ENCODE results near the gene GATAD2A. TPM values are rescaled to one million over a fixed set of nuclear protein-coding genes. Genes with fewer than 3 reads are reported as not detected.

The GATAD2A gene
- total RNA-seq, 1 experiment from 2014 or later = 31.3 TPM

DNA sequence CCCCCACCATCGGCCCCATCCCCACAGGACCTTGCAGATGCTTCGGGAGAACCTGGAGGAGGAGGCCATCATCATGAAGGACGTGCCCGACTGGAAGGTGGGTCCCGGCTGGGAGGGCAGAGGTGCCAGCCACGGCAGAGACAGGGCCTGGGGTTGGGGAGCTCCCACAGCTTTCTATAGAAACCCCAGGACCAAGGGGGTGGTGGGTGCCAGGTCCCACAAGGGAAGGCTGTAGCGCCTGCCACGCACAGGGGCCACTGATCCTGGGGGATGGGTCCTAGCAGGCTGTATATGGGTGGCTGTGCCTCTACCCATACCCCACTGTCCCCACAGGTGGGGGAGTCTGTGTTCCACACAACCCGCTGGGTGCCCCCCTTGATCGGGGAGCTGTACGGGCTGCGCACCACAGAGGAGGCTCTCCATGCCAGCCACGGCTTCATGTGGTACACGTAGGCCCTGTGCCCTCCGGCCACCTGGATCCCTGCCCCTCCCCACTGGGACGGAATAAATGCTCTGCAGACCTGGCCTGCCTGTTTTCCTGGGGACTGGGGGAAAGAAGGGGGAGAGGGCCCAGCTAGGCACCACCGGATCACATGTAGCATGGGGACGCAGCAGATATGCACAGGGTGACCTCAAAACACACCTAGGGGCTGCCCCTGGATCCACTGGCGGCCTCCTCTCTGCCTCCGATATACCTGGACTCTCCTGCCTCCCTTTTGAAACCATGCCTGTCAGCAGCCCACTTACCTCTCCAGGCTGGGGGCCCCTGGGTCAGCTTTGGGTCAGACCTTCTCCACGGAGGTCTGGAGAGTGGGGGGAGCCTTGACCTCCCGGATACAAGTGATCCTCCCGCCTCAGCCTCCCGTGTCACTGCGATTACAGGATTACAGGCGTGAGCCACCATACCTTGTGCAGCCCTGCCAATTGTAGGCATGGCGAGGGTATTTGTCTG, 122.5 kb downstream of the GATAD2A start:
- DNase-seq (ENCODE audit: extremely low read depth, low read depth) = no peak

DNA sequence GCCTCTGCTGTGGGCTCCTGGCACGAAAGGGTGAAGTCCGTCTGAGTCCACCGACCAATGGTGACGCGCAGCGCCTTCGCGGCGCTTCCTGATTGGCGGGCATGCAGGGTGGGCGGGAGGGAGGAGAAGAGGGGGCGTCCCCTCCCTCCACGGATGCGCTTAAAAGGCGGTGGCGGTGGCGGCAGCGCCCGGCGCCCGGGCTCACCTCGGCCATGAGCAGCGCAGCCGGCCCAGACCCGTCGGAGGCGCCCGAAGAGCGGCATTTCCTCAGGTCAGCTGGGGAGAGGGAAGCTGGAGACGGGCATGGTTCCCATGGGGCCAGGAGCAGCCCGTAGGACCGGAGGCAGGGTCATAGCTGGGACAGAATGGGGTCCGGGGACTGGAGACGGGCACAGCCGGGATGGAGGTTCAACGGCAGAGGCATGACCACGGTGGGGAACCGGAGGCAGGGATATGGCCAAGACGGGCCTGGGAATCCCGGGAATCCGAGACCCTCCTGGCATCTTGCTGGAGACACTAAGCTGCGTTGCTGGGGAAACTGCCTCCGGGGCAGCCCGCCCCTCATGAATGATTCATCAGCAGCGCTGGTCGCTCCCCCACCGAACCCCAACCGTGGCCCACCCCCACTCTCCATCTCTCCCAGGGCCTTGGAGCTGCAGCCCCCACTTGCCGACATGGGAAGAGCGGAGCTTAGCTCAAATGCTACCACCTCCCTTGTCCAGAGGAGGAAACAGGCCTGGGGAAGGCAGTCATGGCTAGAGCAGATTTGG, 123.4 kb downstream of the GATAD2A start, which contains the start of gene YJEFN3:
YJEFN3 (plus strand) TSS at position 191 of the 770 bp plus-strand sequence; CDS start at position 213, 22 bp downstream.
- DNase-seq (ENCODE audit: extremely low read depth, low read depth) = no peak

DNA sequence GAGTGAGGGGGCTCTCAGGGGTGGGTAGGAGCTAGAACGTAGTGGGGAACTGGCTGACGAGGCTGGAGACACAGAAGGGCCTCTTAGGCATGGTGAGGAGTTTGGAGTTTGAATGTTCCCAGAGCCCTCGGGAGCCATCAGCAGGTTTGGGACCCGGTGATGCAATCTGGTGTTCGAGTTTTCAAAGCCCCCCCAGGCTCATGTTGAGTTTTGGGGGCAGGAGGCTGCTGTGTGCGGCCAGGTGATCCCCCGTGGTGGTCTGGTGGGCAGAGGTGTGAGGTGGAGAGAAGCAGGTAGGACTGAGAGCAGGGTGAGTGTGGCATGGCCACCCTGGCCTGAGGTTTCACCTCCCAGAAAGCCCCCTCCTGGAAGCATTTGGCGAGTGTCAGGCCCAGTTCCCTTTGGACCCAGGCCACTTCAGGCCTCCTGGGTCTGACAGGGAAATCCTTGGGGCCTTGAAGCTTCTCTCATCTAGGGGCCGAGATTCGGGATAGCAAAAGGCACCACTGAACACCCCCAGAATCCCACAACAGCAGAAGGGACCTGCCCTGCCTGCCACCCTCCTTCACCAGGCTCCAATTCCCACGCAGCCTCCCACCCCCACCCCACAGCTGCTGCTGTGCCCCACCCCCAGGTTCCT, 124.4 kb downstream of the GATAD2A start:
- DNase-seq (ENCODE audit: extremely low read depth, low read depth) = no peak

DNA sequence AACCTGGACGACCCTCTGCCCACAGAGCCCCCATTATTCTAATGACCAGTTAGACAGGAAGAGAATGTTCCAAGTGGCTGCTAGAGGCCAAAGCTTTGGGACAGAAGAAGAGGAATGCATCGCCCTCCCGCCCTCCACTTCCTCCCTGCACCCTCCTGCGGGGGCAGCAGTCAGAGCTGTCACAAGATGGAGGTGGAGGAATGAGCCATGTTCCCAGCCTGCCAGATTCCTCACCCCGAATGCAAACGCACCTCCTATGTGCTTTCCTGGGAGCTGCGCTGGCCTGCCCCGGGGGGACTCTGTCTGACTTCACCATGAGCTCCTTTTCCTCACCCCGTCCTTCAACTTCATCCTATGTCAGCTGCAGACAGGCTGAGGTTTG, 124.9 kb downstream of the GATAD2A start:
- DNase-seq (ENCODE audit: extremely low read depth, low read depth) = no peak

DNA sequence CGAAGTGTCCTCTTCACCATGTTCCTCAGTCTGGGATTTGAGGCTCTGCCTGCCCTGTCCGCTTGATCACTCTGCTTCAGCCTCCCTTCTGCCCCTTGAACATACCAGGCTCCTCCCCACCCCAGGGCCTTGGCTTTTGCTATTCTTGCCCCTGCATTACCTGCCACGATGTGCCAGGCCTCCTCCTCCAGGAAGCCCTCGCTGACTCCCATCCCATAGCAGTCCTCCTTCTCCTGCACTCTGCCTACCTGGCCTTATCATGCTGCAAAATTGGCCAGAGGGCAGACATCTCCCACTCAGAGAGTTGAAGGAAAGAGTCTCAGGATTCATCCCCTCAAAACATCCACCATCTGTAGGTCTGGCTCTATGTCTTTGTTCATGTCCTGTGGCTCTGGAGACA, 125.4 kb downstream of the GATAD2A start:
- no peak for DNase-seq (ENCODE audit: extremely low read depth, low read depth)

DNA sequence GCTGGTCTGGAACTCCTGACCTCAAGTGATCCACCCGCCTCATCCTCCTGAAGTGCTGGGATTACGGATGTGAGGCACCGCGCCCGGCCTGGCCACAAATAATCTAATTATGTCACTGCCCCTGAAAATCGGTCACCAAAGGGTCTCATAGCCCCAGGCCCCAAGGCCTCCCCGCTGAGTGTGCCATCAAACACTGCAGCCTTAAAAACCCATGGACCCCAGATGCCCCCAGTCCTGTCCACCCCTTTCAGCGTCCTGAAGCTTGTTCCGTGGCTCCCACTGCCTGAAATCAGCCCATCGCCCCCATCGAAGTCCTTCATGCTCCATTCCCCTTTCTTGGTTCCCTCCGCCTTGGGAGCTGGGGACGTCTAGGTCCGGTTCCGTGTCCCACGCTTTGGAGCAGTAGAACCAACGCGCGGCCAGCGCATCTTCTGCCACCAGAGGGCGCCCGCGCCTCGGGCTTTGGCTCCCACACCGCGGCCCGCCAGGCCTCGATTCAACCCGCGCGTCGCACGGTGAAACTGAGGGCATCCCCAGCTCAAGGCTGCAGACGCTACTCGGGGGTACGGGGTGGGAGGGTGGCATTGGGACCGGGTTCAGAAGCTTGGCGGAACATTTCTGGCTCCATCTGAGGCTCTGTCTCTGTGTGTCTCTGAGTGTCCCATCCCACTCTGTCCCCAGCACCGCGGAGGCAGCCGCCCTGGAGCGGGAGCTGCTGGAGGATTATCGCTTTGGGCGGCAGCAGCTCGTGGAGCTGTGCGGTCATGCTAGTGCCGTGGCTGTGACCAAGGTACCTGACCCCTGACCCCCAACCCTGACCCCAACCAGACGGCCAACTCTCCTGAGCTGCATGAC, 126.7 kb downstream of the GATAD2A start:
- peak; percentile 48 for DNase-seq (ENCODE audit: extremely low read depth, low read depth)

DNA sequence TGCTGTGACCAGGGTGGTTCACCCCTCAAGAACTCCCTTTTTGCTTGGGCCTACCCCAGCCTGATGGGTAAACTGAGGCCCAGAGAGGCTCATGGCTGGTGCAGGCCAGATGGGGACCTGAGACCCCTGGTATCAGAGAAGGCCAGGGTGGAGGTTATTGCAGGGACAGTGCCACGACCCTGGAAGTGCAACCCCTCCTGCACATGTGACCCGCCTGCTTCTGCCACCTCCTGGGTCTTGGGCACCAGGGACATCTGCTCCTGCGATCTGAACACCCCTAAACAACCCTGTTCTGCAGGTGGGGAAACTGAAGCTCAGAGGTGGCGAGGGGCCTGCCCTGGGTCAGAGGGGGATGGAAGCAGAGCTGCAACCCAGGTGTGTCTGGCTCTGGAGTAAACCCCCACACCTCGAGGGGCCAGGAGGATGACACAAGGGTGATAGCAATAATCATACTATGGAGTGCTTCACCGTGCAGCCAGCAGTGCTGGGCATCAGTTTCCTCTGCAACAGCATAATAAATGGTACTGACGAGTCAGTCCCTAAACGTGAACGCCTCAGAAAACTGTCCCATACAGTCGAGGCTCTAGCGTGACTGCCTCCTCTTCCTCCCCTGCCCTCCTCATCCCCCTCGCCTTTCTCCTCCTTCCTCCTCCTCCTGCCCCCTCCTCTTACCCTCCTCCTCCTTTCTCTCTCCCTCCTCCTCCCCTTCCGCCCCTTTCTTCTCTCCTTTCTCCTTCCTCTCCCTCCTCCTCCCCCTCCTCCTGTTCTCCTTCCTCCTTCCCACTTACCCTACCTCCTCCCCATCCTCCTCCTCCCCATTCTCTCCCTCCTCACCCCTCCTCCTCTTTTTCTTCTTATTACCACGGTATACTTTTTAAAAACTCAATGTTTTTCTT, 127.6 kb downstream of the GATAD2A start:
- DNase-seq (ENCODE audit: extremely low read depth, low read depth) = no peak

DNA sequence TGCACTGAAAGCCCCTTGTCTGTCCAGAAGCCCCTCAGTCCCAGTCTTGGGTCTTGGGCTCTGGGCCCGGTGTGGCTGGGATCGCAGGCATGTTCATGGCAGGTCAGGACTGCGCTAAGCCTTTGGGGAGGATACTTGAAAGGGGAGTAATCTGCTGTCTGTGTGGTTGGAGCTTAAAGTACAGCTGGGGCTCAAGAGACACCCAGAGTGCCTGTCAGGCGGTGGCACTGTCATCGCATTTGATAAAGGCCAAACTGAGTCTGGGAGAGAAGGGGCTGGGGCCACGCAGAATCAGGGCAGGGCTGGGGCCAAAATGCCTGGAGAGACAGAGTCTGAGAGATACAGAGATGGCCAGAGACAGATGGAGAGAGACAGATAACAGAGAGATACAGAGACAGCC, 128.4 kb downstream of the GATAD2A start:
- DNase-seq (ENCODE audit: extremely low read depth, low read depth) = no peak

DNA sequence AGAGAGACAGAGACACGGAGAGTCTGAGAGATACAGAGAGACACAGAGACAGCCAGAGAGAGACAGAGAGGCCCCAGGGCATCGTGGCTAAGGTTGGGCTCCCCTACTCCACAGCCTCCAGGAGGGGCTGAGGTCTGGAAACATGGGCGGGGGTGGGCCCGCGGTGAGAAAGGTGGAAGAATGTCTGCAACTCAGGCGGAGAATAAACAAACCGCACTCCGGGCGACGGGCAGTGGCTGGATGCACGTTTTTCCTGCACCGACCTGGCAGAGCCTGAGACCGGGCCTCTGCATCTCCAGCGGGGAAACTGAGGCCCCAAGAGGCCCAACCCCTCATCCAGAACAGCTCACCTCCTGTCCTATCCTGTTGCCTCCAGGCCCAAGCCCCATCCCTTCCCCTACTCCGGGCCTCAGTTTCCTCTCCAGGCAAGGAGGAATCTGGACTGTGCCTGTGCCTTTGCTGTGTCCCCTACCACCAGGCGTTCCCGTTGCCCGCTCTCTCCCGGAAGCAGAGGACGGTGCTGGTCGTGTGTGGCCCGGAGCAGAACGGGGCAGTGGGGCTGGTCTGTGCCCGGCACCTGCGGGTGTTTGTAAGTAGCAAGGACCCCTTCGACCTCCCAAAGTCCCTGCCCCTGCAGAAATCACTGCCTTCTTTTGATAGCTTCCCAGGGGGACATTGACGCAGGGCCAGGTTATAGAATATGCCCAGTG, 129.2 kb downstream of the GATAD2A start:
- no peak for DNase-seq (ENCODE audit: extremely low read depth, low read depth)

DNA sequence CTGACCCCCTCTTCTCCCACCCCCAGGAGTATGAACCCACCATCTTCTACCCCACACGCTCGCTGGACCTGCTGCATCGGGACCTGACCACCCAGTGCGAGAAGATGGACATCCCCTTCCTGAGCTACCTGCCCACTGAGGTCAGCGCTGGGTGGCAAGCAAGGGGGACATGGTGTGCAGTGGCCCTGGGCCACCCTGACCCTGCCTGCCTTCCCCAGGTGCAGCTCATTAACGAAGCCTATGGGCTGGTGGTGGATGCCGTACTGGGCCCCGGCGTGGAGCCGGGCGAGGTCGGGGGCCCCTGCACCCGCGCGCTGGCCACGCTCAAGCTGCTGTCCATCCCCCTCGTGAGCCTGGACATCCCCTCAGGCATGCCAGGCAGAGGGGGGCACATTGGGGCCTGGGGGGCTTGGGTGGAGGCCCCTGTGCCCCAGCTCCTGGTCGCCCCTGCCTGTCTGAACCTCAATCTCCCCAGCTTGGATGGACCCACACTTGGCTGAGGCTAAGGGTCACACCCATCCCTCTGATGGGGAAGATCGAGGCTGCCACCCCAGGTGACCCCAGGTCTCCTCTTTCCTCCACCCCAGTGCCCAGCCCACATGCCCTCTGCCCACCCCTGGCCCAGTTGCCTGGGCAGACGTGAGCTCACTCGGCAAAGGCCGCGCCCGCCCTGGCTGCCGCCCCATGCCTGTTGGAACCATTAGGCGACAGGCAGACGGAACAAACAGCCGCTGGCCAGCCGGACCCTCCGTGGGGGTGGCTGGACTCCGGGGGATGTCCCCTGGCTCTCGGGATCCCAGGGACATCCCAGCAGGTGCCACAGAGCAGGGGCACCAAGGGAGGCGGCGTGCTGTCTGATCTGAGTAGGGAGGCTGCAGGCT, 130.1 kb downstream of the GATAD2A start:
- DNase-seq (ENCODE audit: extremely low read depth, low read depth) = no peak

DNA sequence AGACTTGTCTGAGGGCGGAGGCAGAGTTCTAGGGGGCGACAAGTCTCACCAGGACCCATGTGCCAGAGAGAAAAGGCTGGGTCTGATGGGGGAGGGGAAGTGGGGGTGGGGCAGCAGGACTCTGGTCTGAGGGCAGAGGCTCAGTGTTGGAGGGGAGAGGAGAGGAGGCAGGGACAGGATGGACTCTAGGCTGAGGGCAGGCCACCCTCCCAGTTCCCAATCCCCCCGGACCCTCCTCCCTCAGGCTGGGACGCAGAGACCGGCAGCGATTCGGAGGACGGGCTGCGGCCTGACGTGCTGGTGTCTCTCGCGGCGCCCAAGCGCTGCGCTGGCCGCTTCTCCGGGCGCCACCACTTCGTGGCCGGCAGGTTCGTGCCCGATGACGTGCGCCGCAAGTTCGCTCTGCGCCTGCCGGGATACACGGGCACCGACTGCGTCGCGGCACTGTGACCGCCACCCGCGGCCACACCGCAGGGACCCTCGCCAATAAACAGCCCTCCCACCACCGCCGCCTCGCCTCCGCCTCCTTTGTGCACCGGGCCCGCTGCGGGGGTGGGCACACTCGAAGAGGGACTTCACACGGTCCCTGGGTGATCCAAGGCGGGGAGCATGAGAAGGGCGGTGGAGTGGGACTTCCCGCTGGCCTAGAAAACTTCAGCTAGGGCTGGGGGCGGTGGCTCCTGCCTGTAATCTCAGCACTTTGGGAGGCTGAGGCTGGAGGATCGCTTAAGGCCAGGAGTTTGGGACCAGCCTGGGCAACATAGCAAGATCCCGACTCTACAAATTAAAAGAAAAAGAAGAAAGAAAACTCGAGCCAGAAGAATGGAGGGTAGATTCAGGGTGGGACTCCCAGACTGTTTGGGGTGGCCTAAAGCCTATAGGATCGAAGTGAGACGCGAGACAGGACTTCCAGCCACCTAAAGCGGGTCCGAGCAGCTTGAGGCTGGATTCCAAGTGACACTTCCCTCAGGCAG, 131.9 kb downstream of the GATAD2A start:
- no peak for DNase-seq (ENCODE audit: extremely low read depth, low read depth)

DNA sequence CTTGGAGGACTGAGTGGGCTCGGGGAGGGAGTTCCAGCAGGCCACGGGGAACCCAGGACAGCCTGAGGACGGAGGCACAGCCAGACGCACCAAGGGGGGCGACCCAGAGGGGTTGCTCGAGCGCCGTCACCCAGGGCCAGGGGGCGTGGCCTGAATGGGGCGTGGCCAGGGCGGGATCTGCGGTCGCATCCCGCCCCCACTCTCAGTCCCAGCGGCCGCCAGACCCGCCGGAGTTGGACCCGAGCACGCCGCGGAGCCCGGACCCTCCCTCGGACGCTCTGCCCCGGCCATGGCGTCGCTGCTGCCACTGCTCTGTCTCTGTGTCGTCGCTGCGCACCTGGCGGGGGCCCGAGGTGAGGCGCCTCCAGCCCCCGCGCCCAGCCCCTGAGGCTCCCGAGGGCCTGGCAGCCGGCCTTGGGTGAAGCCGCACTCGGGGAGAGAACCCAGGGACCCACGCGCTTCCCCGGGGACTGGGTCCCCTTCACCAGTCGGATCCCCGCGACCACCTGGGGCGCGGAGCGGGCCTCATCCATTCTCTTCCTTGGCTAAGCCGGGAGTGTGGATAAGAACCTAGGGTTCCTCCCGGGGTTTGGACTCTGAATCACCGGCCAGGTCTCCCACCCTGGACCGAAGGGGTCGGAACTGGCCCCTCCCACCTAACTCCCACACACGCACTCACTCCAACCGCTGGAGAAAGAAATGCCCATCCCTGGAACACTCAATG, 132.7 kb downstream of the GATAD2A start, which contains the start of gene CILP2:
CILP2 (plus strand) TSS at position 205 of the 724 bp plus-strand sequence; CDS start at position 290, 85 bp downstream.
- DNase-seq (ENCODE audit: extremely low read depth, low read depth) = no peak

DNA sequence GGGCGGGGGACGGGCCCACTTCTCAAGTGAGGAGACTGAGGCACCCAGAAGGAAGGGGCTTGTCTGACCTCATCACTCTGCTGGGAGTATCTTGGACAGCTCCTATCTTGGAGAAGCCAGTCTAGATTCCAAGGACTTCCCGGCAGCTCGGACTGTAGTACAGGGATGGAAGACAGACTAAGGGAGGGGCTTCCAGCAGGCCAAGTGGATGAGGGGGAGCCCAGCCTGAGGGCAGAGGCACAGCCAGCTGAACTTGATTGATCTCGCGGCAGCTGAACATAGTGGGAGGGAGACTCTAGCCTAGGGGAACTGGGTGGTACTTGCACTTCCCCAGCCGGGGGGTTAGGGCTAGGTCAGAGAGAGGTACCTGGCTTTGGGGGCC, 133.3 kb downstream of the GATAD2A start:
- DNase-seq (ENCODE audit: extremely low read depth, low read depth) = no peak

DNA sequence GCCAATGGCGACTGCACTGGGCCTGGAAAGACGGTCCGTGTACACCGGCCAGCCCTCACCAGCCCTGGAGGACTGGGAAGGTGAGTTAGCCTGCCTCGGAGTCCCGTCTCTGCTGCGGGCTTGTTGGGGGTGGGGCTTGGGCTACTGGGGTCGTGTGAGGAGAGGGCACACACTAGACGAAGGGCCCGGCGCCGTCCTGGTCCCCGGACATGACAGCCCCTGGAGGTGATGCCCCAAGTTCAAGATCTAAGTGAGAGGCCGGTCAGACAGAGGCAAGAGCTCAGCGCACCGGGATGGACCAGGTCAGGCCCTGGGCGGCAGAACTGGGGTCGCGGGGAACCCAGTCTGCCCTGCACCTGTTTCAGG, 134.2 kb downstream of the GATAD2A start:
- DNase-seq (ENCODE audit: extremely low read depth, low read depth) = no peak

DNA sequence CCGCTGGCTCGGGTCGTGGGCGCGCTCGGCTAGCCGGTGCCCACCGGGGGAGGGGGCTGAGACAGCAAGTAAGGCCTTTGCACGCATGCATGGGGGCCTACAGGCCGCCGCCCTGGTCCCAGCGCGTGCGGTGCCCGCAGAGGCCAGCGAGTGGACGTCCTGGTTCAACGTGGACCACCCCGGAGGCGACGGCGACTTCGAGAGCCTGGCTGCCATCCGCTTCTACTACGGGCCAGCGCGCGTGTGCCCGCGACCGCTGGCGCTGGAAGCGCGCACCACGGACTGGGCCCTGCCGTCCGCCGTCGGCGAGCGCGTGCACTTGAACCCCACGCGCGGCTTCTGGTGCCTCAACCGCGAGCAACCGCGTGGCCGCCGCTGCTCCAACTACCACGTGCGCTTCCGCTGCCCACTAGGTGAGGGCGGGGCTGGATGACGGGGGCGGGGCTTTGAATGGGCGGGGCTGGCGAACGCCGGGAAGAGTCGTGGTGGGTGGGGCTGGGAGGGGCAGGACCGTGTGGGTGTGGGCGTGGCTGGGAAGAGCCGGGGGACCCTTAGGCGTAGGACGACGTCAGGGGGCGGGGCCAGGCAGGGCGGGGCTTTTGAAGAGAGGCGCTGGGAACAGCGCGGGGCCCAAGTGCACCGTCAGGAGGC, 134.7 kb downstream of the GATAD2A start:
- DNase-seq (ENCODE audit: extremely low read depth, low read depth) = no peak

All from NCI-H460 (cell line).